Activated B cell treated with CpG ODN at 0.5 μM for 24 hours (primary cell): ENCODE measurements around the gene NFIB. TPM values are rescaled to one million over a fixed set of nuclear protein-coding genes. Genes with fewer than 3 reads are reported as not detected.

Experiments
- ATAC-seq: fragments of 200-7000 bp; cut with Tn5 transposase; one replicate; pipeline ENCODE4 v1.10.0; 2021; ENCODE audit warnings: low read depth, mild to moderate bottlenecking, moderate library complexity
- CTCF ChIA-PET: fragments of 350-600 bp; sonication (Branson Sonifier 250); formaldehyde crosslinking; loops from one replicate; lab custom pipeline; 2021; ENCODE audit warnings: antibody characterized with exemption; lab: Charles Lee
- POLR2A ChIA-PET: fragments of 350-600 bp; sonication (Branson Sonifier 250); formaldehyde crosslinking; loops from one replicate; lab custom pipeline; 2021; ENCODE audit warnings: antibody characterized with exemption; lab: Charles Lee
- DNase-seq: peaks from one replicate; pipeline ENCODE4 v3.0.0; 2022
- H3K27ac Mint-ChIP-seq: one replicate; pipeline ENCODE4 v1.8.0; 2020; ENCODE audit warnings: mixed read lengths
- H3K27me3 Mint-ChIP-seq: one replicate; pipeline ENCODE4 v1.8.0; 2021; ENCODE audit warnings: mixed read lengths
- H3K36me3 Mint-ChIP-seq: one replicate; pipeline ENCODE4 v1.8.0; 2021; ENCODE audit warnings: low read depth, mixed read lengths
- H3K4me1 Mint-ChIP-seq: one replicate; pipeline ENCODE4 v1.8.0; 2021; ENCODE audit warnings: mixed read lengths
- H3K4me3 Mint-ChIP-seq: one replicate; pipeline ENCODE4 v1.8.0; 2020; ENCODE audit warnings: mild to moderate bottlenecking, mixed read lengths
- H3K9me3 Mint-ChIP-seq: one replicate; pipeline ENCODE4 v1.8.0; 2020; ENCODE audit warnings: mixed read lengths
- CTCF ChIP-seq: fragments of 200-600 bp; IDR thresholded peaks from one replicate; pipeline ENCODE4 v1.8.0; 2022; ENCODE audit warnings: antibody characterized with exemption, mild to moderate bottlenecking
- intact Hi-C: fragments of 100-400 bp; cut with micrococcal nuclease; formaldehyde crosslinking; loops from one replicate; pipeline ENCODE4 v1.15.1; 2024
- total RNA-seq: library from RNA; stranded (reverse); gene quantifications from 2 replicates; pipeline ENCODE4 v1.2.3, GENCODE V29; 2022

The NFIB gene
- total RNA-seq, 1 donor from 2014 or later = not detected

GRCh38 chr9:14309403-14309802 is 4.5 kb downstream of the NFIB start:
- Mint-ChIP-seq H3K4me1 (peaks cover 12% of the 10 kb centered on the region), H3K27ac (no peak overlapping the region), H3K9me3 (peaks cover 3% of the 10 kb centered on the region), H3K36me3 (no peaks in the 10 kb centered on the region), H3K27me3 (peaks cover 40% of the 10 kb centered on the region), H3K4me3 (no peak overlapping the region)
- TF ChIP-seq CTCF = no peak
- intact Hi-C loops = no loop called here
- ATAC-seq (no peak), DNase-seq (no peak)
- ChIA-PET POLR2A (no interaction called here), CTCF (no interaction called here)

GRCh38 chr9:14308853-14309145 is 5.1 kb downstream of the NFIB start:
- no peak for DNase-seq
- peaks cover 42% of the 10 kb centered on the region for H3K27me3 Mint-ChIP-seq
- peaks cover 3% of the 10 kb centered on the region for H3K9me3 Mint-ChIP-seq
- intact Hi-C loops = no loop called here
- no peak for TF ChIP-seq CTCF
- H3K27ac Mint-ChIP-seq = no peak overlapping the region
- H3K36me3 Mint-ChIP-seq = no peaks in the 10 kb centered on the region
- H3K4me3 Mint-ChIP-seq = no peak overlapping the region
- ChIA-PET POLR2A (no interaction called here), CTCF (no interaction called here)
- no peak for ATAC-seq
- H3K4me1 Mint-ChIP-seq = peaks cover 10% of the 10 kb centered on the region

GRCh38 chr9:14307989-14308852 is 5.7 kb downstream of the NFIB start:
- POLR2A ChIA-PET = no interaction called here
- Mint-ChIP-seq H3K4me3 (no peak overlapping the region), H3K27me3 (peaks cover 39% of the 10 kb centered on the region), H3K9me3 (peaks cover 3% of the 10 kb centered on the region), H3K27ac (no peak overlapping the region), H3K36me3 (no peaks in the 10 kb centered on the region), H3K4me1 (peaks cover 5% of the 10 kb centered on the region)
- ATAC-seq = no peak
- intact Hi-C loops = no loop called here
- CTCF ChIA-PET = no interaction called here
- no peak for DNase-seq
- TF ChIP-seq CTCF = no peak

GRCh38 chr9:14306672-14307660 is 7.0 kb downstream of the NFIB start:
- intact Hi-C loops = no loop called here
- H3K4me3 Mint-ChIP-seq = no peak overlapping the region
- TF ChIP-seq CTCF = no peak
- DNase-seq (no peak), ATAC-seq (no peak)
- no peaks in the 10 kb centered on the region for H3K4me1 Mint-ChIP-seq
- no peak overlapping the region for H3K27ac Mint-ChIP-seq
- H3K36me3 Mint-ChIP-seq = no peaks in the 10 kb centered on the region
- H3K9me3 Mint-ChIP-seq = no peaks in the 10 kb centered on the region
- POLR2A ChIA-PET = no interaction called here
- CTCF ChIA-PET = no interaction called here
- peaks cover 31% of the 10 kb centered on the region for H3K27me3 Mint-ChIP-seq

GRCh38 chr9:14306188-14306587 is 7.8 kb downstream of the NFIB start:
- ChIA-PET CTCF (no interaction called here), POLR2A (no interaction called here)
- no peak for TF ChIP-seq CTCF
- no peak for ATAC-seq
- Mint-ChIP-seq H3K27ac (no peak overlapping the region), H3K9me3 (no peaks in the 10 kb centered on the region), H3K36me3 (no peaks in the 10 kb centered on the region), H3K4me3 (no peak overlapping the region), H3K4me1 (no peaks in the 10 kb centered on the region), H3K27me3 (peaks cover 28% of the 10 kb centered on the region)
- DNase-seq = no peak
- intact Hi-C loops = no loop called here
